GM18502 (cell line): Measurements from ENCODE around the gene ATP5F1D.
A peak's percentile ranks its signal among the peaks of the same experiment; 100 is the strongest.

Experiments
- ATAC-seq: cut with Tn5 transposase; IDR thresholded peaks from one replicate; pipeline ENCODE4 v1.9.1; 2021; ENCODE audit warnings: mild to moderate bottlenecking; ENCODE audit not compliant: unreplicated experiment, poor library complexity

ATP5F1D gene

DNA sequence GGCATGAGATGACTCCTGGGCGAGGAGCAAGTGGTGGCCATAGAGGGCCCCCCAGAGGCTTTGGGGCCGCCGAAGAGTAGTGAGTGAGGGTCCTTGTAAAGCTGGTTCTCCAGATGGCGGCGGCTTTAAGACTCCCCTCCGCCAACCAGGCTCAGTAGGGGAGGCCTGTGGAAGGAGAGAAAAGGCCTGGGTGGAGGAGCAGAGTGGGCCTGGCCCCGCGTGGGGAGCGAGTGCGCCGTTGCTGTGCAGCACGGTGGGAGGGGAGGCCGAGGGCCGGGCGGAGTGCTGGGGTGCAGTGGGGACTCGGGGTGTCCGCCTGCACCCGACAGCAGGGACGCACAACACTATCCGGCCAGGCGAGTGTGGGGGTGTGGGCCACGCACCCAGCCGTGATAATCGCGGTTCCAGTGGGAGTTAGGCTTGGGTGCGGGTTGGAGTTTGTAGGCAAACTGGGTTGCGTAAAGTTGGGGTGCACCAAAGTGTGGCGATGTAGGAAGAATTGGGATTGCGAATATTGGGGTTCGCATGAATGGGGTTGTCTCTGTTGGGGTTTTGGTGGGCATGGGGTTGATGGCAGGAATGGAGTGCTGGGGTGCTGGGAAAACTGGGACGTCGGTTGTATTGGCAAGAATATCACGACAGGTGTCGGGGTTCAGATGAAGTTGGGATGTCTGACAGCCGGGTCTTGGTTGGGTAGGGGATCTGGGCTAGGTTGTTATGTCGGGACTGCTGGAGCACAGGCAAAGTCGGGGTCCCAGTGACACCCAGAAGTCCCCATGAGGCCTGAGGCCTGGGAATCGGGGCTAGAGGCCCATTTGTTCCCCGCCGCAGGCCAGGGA is 26.9 kb downstream of the ATP5F1D start:
- ATAC-seq: no peak

DNA sequence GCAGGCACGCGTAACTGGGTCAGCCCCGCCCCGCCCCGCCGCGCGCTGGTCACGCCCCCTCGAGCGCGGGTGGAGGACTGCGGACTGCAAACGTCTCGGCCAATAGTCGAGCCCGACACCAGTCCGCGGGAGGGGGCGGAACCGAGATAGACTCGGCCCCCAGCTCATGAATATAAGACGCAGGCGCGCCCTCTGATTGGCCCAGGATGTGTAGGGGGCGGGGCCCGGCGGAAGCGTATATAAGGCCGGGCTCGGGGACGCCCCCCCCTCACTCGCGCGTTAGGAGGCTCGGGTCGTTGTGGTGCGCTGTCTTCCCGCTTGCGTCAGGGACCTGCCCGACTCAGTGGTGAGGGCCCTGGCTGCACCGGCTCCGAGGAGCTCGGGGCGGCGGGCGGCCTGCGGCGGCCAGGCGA is 27.5 kb downstream of the ATP5F1D start, which contains the start of gene CIRBP:
CIRBP (plus strand) TSS at position 268 of the 413 bp plus-strand sequence. CDS start 1,602 bp downstream, outside the sequence.
- ATAC-seq: peak; percentile 55

DNA sequence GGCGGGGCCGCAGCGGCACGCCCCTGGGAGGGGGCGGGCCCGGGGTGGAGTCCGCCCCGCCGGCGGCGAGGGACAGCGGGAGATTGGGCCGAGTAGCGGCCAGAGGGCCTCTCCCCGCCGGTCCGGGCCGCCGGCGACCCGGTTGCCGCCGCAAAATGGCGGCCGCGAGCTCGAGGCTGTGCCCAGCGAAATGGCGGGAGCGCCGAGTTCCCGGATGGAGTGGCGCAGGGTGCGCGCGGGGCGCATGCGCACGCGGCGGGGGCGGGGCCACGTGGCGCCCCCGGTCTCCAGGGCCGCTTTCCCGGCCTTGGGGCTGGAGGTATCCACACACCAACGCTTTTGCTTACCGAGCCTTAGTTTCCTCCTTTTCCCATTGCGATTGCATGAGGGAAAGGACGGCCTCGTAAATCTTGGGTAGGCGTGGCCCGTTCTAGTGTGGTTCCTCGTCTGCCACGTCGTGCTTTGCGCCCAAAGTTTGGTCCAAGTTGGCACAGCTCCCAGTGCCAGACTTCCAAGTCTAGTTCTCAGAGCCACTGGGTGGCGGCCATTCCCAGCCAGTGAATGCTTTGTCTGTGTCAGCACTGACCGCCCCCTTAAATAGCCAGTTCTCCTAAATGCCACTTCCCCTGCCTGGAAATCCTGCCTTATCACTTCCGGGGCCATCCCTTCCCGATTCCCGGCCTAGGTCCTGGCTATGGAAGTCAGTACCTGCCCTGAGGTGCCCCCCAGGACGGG is 28.1 kb downstream of the ATP5F1D start:
- peak; percentile 34 for ATAC-seq

DNA sequence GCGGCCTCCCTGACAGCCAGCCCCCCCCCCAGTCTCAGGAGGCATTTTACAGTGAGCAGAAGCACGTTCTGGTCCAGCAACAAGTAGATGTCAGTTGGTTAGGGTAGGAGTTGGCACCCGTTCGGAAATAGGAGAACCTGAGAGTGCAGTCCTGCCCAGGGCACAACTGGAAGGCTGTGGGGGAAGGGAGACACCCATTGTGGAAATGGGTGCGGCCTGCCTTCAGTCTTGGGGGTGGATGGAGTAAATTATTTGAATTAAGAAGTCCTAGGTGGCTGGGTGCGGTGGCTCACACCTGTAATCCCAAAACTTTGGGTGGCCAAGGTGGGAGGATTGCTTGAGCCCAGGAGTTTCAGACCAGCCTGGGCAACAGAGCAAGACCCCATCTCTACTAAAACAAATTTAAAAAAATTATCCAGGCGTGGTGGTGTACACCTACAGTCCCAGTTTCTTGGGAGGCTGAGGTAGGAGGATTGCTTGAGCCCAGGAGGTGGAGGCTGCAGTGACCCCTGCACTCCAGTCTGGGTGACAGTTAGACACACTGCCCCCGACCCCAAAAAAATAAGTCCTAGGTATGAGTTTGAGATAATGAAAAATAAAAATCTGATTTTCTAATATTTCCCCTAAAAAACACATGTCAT is 28.8 kb downstream of the ATP5F1D start:
- ATAC-seq: no peak

DNA sequence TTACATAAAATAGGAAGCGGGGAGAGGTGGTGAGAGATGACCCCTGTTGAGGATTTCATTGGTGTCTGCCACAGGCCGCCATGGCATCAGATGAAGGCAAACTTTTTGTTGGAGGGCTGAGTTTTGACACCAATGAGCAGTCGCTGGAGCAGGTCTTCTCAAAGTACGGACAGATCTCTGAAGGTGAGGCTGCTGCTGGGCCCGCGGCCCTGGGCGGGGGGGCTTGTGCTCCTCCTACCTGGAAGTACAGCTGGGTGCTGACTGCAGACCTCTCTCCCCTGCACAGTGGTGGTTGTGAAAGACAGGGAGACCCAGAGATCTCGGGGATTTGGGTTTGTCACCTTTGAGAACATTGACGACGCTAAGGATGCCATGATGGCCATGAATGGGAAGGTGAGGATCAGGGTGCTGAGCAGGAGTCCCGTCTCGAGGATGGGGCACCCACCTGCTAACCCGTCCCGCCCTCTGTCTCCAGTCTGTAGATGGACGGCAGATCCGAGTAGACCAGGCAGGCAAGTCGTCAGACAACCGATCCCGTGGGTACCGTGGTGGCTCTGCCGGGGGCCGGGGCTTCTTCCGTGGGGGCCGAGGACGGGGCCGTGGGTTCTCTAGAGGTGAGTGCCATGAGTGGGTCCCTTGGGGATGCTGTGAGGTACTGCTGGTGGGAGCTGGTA is 29.4 kb downstream of the ATP5F1D start:
- no peak for ATAC-seq

DNA sequence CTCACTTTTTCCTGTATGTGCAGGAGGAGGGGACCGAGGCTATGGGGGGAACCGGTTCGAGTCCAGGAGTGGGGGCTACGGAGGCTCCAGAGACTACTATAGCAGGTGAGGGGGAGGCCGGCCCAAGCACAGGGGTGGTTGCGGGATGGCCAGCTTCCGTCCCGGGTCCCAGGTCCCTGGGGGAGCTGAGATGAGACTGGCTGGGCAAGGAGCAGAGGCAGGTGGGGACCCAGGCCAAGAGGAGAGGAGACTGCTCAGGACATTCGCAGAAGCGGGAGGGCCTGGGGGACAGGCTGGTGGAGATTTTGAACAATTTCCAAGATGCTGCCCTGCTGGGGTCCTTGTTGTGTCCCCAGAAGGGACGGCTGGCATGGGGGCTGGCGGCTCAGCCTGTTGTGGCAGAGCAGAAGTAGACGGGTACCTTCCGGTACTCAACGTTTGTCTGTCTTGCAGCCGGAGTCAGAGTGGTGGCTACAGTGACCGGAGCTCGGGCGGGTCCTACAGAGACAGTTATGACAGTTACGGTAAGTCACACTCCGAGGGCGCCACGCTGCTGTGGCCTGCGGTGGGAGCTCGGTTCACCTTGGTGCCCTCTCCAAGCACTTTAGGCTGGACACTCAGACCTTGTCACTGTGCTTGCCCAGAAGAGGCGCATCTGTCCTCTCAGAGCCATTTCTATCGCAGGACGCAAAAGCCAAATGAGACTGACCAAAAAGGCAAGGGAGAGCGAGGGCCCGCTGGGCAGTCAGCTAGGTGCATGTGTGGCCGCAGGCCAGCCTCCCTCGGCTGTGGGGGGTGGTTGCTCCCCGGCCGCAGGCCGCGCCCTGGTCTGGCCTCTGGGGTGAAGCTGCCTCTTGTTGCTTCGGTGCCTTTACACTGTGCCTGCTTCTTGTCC is 30.2 kb downstream of the ATP5F1D start:
- no peak for ATAC-seq

DNA sequence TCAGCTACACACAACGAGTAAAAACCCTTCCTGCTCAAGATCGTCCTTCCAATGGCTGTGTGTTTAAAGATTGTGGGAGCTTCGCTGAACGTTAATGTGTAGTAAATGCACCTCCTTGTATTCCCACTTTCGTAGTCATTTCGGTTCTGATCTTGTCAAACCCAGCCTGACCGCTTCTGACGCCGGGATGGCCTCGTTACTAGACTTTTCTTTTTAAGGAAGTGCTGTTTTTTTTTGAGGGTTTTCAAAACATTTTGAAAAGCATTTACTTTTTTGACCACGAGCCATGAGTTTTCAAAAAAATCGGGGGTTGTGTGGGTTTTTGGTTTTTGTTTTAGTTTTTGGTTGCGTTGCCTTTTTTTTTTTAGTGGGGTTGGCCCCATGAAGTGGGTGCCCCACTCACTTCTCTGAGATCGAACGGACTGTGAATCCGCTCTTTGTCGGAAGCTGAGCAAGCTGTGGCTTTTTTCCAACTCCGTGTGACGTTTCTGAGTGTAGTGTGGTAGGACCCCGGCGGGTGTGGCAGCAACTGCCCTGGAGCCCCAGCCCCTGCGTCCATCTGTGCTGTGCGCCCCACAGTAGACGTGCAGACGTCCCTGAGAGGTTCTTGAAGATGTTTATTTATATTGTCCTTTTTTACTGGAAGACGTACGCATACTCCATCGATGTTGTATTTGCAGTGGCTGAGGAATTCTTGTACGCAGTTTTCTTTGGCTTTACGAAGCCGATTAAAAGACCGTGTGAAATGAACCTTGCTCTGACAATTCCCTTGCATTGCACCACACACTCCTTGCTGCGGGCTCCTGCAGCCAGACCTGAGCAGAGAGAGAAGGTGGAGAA is 31.1 kb downstream of the ATP5F1D start:
- ATAC-seq: no peak

DNA sequence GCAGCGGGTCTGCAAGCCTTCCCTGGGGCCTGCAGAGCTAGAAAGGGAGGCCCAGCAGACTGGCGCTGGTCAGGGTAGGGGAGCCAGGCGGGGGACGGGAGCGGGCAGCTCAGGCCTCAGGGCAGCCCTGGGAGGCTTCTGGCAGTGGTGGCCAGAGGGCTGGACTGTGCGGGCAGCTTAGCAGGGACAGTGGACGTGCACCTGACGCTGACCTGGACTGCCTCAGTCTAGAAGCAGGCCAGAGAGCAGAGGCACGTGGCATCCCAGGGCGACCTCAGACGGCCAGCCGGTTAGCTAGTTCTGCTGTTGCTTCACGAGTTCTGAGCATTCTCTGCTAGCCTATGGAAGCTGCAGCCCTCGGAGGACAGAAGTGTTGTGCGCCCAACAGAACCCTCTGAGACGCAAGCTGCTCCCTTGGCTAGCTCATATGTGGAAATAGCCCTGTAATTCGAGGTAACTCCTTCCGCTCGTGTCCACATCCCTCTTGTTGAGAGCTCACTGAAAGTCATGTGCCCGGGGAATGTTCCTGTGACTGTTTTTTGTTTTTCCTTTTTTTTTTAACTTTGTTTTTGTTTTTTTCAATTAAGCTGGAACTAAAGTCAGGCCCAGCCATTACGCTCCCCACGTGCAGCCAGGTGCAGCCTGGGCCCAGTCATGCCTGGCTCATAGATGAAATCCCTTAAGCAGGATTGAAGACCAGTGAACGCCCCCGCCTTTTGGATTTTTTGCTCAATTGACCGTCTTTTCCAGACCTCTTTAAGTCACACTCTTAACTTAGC is 31.9 kb downstream of the ATP5F1D start:
- ATAC-seq: no peak

DNA sequence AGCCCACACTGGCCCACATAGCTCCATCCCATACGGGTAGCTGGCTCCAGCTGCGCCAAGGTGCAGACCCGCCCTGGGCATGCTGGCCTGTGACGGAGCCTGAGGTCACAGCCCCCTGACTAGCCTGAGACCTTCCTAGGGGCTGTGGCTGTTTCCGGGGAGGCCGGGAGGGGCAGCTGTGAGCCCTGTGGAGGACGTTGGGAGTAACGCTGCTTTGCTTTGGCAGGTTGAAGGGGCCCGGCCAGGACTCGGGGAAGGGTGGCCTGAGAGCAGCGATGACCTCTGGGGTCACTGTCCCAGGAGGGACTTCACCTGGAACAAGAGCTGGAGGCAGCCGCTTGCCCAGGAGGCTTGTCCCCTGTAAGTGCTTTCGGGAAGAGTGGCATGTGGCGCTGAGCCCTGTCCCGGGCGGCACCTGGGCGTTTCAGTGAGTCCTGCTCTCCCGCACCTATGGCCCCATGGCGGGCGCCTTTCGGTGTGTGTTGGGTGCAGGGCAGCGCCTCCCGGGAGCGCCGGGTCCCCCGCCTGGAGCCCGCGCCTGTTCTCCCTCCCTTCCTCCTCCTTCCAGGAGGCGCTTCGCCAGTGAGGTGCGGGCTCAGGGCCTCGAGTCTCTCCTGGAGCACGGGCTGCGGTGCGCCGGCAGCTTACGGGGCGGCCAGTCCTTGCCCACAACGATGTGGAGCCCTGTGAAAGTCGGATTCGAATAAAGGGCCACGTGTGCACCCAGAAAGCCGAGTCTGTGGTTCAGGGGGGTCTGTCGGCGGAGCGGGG is 32.7 kb downstream of the ATP5F1D start:
- ATAC-seq: no peak

DNA sequence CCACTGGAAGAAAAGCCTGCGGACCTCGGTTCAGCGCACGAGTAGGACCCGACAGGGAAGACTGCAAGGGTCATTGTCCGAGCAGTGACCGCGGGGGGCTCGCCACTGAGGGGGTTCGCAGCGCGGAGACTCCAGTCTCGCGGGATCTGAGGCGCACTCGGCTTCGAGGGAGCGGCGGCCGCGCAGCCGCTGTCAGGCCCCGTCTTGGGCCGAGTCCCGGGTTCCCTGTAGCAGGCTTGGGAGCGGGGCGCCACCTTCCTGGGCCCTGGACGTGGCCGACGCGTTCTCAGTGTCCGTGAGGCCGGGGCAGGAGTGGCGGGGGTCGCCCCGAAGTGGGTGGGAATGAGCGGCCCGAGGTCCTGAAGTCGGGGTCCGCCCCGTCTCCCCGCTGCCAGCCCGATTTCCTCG is 33.3 kb downstream of the ATP5F1D start:
- no peak for ATAC-seq

DNA sequence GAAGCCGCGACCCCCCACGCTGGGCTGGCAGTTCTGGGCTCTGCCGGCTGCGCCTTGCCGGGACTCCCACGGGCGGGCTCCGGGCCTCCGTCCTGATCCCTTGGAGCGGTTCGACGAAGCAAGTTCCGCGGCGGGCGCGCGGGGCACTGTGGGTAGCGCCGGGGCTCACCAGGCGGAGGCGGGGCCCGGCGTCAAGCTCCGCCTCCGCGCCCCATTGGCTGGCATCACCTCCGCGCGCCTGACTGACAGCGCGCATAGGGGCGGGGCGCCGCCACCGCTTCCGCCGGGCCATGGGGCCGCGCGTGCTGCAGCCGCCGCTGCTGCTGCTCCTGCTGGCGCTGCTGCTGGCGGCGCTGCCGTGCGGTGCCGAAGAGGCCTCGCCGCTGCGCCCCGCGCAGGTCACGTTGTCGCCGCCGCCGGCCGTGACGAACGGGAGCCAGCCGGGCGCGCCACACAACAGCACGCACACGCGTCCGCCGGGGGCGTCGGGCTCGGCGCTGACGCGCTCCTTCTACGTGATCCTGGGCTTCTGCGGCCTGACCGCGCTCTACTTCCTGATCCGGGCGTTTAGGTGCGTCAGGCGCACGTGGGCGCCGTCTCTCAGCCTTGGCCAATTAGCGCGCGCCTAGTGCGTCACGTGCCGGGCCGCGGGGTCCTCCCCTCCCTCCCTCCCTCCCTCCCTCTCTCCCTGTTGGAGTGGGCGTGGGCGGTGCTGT is 33.9 kb downstream of the ATP5F1D start, which contains the start of gene FAM174C:
FAM174C (plus strand) TSS at position 271 of the 716 bp plus-strand sequence; CDS start at position 291, 20 bp downstream.
- peak; percentile 75 for ATAC-seq

DNA sequence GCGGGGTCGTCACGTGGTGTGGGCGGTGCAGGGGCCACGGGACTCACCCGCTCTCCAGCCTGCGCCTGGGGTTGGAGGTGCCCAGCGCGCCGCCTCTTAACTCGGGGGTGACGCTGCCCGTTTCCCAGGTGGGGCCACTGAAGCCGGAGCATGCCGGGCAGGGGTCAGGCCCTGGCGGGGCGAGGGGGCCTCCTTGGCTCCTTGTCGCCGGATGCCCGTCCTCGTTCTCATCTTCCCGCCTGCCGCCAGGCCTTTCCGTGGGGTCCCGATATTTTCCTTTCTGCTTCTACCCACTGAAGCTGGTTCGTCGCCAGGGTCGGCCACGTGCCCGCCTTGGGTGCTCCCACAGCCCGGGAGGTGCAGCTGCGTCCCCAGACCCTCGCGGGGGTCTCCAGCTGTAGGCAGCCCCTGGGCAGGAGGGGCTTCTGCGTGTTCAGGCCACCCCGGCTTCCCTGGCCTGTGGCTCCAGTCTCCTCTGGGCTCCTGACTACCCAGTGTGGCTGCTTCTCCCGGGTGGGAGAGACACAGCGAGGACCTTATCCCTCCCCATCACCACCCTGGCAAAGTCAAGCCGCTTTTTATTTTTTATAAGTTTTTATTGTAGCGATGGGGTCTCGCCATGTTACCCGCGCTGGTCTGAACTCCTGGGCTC is 34.6 kb downstream of the ATP5F1D start:
- no peak for ATAC-seq

DNA sequence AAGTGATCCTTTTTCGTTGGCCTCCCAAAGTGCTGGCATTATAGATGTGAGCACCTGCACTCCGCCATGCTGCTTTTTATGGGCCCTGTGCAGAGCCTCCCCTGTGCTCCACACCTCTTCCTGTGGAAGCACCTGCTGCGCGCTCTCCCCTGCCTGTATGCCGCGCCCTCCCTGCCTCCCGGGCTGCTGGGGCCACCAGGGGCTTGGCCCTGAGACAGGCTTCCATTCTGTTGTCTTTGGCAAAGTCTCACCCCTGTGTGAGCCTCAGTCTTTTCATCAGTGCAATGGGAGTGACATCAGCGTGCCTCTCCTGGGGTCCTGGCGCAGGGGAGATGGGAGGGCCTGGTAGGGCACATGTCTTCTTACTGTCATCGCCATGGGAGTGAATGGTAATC is 35.1 kb downstream of the ATP5F1D start:
- no peak for ATAC-seq

DNA sequence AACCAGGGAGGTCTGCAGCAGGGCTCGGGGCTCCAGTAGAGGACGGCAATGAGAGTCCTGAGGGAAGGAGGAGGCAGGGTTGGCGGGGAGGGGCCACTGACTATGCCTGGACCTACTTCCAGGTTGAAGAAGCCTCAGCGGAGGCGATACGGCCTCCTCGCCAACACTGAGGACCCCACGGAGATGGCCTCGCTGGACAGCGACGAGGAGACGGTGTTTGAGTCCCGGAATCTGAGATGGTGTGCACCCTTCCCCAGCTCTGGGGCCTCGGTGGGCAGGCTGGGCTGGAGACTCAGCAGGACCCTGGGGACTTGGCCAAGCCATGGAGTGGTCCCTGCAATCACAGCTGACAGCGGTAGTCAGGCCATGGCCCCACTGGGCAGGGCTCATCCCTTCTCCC is 35.5 kb downstream of the ATP5F1D start:
- no peak for ATAC-seq

DNA sequence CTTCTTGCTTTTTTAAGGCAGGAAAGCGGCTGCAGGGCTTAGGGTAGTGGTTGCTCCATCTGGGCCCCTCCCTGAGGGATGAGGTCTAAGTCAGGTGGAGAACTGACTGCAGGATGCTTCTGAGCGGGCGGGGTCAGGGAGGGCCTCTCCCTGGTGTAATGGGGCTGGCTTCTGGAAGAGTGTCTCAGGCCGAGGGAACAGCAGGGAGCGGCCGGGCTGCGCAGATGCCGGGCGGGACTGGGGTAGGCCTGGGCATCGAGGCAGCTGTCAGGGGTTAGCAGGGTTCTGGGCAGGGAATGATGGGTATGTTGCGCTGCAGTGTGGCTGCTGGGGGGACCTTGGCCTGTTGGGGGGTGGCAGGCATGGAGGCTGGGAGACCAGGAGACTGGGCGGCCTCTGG is 36.5 kb downstream of the ATP5F1D start:
- no peak for ATAC-seq
